ENCODE measurements around the gene ZNF236. TPM values are rescaled to one million over a fixed set of nuclear protein-coding genes. Genes with fewer than 3 reads are reported as not detected.
A peak's percentile ranks its signal among the peaks of the same experiment; 100 is the strongest.

ZNF236 gene
- total and polyA plus RNA-seq, 5 experiments from 2014 or later: 4.6 to 25.6 (median 8.4) TPM

DNA sequence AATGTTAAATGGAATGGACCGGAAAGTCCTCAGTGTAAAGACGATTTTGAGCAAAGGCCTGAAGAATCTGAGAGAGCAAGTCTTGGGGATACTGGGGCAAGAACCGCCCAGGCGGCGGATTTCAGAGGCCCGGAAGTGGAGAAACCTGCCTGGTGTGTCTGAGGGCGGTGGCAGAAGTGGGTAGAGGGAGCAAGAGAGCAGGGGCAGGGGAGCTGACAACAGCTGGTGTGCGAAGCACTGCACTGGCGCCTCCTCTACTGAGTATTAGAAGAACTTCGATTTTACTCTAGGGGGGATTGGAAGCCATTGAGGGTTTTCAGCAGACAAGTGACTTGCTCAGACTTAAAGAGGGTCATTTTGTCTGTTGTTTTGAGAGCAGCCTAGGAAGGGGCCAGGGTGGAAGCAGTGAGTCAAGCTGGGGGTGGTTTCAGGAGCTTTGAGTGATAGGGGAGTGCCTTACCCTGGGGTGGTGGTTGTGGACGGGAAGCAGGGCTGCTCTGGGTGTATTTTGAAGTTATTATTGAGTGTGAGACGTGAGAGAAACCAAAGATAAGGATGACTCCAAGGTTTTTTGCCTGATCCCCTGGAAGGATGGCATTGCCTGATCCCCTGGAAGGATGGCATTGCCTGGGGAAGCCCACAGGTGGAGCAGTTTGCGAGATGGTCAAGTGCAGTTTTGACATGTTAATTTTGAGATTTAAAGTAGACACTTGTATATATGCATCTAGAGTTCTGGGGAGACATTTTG is 52.5 kb downstream of the ZNF236 start:
- peak overlapping the region in 5 of 10 donors; percentile 29 to 84 (median 41) for H3K27ac Mint-ChIP-seq
- no peaks in the 10 kb centered on the region for H3K9me3 Mint-ChIP-seq
- H3K27me3 Mint-ChIP-seq: no peaks in the 10 kb centered on the region
- DNase-seq (no peak), ATAC-seq (no peak)
- H3K4me3 Mint-ChIP-seq: peak overlapping the region in 2 of 10 donors; percentile 37 to 42
- POLR2A ChIA-PET: no interaction called here
- H3K4me1 Mint-ChIP-seq: peaks cover 0 to 15% (median 9%) of the 10 kb centered on the region in 4 donors
- peaks cover 5 to 76% (median 14%) of the 10 kb centered on the region in 3 donors for H3K36me3 Mint-ChIP-seq

DNA sequence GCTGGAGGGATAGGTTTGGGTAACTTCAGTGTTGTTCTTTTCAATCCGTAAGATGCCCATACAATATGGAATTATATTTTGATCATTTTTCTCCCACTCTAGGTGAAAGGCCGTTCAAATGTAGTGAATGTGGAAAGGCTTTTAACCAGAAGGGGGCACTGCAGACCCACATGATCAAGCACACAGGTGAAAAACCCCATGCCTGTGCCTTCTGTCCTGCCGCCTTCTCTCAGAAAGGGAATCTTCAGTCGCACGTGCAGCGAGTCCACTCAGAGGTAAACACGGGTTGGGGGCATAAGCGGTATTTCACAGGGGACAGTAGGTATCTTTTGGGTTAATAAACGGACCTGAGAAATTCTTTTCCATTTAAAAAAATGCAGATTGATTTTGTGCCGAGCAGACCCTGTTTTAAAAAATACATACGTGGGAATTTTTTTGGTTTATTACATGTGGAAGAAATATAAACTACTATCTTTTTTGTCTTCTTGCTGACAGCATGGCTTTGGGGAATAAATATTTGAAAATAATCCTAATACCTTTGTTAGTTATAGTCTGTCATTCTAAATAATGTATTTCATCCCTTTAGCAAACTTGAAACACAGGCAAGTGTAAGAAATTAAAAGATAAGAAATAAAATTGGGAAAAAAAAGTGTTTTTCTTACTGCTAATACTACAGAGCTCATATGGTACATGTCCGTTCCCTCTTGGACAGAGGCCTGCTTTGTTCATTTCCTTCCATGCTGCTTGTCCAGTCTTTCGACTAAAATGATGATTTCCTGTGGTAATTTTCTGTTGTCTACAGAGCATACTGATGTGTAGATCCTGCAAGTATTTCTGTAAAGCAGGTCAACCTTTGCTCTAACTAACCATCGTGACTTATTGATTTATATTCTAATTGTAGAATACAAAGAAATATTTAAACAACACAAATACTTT is 53.3 kb downstream of the ZNF236 start:
- Mint-ChIP-seq H3K9me3 (no peaks in the 10 kb centered on the region), H3K27ac (peak overlapping the region in 3 of 10 donors; percentile 37 to 80 (median 41)), H3K36me3 (peaks cover 0 to 76% (median 15%) of the 10 kb centered on the region in 3 donors), H3K4me1 (peaks cover 0 to 13% (median 8%) of the 10 kb centered on the region in 4 donors), H3K4me3 (no peak overlapping the region), H3K27me3 (no peaks in the 10 kb centered on the region)
- DNase-seq: peak in 7 of 10 donors; percentile 8 to 38 (median 19)
- POLR2A ChIA-PET: no interaction called here
- ATAC-seq: no peak

DNA sequence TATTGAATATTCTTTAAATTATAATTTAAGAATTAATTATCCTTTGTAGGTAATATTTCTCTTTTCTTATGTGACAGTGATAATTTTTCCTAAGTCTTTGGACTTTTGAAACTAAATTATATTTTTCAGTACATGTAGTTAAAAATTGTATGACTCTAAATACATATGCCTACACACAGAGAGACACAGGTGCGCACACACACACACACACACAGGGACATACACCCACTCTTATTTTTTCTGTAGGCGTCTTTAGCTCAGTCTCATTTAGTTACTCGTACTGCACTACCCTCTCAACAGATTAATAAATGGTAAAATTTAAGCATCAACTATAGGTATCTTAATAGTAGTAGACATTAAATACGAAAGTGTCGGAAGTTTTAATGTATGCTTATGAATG is 56.1 kb downstream of the ZNF236 start:
- Mint-ChIP-seq H3K27me3 (no peaks in the 10 kb centered on the region), H3K4me1 (peaks cover 0 to 13% (median 8%) of the 10 kb centered on the region in 4 donors), H3K9me3 (no peaks in the 10 kb centered on the region), H3K4me3 (no peak overlapping the region), H3K27ac (no peak overlapping the region), H3K36me3 (peaks cover 10 to 83% (median 29%) of the 10 kb centered on the region in 3 donors)
- DNase-seq: no peak
- ATAC-seq: no peak
- POLR2A ChIA-PET: no interaction called here

DNA sequence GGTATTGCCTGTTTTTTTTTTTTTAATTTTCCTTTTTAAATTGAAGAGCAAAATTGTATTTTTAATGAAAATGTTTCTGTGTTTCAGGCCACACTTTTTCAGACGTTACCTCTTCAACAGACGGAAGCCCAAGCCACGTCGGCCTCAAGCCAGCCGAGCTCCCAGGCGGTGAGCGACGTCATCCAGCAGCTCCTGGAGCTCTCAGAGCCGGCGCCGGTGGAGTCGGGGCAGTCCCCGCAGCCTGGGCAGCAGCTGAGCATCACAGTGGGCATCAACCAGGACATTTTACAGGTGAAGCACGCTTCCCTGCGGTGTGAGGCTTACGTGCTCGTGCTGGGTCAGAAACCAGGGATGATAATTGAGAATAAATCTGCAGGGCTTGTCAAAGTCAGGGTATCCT is 57.7 kb downstream of the ZNF236 start:
- no peak for ATAC-seq
- no peak overlapping the region for H3K27ac Mint-ChIP-seq
- POLR2A ChIA-PET: no interaction called here
- H3K4me3 Mint-ChIP-seq: no peak overlapping the region
- no peaks in the 10 kb centered on the region for H3K9me3 Mint-ChIP-seq
- DNase-seq: no peak
- H3K36me3 Mint-ChIP-seq: peaks cover 10 to 84% (median 37%) of the 10 kb centered on the region in 3 donors
- peaks cover 0 to 1% (median 0%) of the 10 kb centered on the region in 4 donors for H3K4me1 Mint-ChIP-seq
- H3K27me3 Mint-ChIP-seq: no peaks in the 10 kb centered on the region

DNA sequence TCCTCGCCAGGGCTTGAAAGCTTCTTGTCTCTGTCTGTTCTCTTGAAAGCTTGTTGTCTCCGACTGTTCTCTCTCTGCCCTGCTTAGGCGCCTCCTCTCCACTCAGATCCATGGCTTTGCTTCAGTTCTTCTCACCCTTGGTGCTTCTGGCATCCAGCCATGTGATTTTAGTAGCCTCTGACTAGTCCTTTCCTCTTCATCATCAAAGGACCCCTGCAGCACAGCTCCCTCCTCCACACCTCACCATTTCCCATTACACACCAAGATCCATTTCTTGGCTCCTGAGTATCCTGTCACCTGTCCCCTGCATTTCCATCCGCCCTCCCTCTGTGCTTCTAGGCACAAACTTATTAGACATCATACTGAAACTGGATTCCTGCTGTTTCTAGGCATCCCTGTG is 59.4 kb downstream of the ZNF236 start:
- H3K9me3 Mint-ChIP-seq: no peaks in the 10 kb centered on the region
- no peak for DNase-seq
- H3K27me3 Mint-ChIP-seq: no peaks in the 10 kb centered on the region
- H3K27ac Mint-ChIP-seq: peak overlapping the region in 3 of 10 donors; percentile 22 to 67 (median 27)
- H3K4me3 Mint-ChIP-seq: no peak overlapping the region
- H3K36me3 Mint-ChIP-seq: peaks cover 15 to 84% (median 43%) of the 10 kb centered on the region in 3 donors
- POLR2A ChIA-PET: no interaction called here
- ATAC-seq: no peak
- H3K4me1 Mint-ChIP-seq: no peaks in the 10 kb centered on the region

DNA sequence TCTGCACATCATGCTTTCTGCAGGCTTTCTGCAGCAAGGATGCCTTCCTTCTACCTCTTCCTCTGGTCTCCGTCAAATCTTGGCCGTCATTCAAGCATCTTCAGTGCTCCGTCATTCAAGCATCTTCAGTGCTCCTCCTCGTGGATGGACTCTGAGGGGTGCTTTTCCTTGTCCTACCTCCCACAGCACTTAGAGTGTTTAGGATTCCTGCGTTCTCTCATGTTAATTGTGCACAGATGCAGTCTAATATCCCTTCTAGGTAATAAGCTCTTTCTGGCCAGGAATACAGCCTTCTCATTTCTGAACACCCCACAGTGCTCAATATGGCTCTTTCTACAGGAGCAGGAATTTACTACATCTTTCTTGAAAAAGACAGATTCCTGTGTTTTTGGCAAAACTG is 59.8 kb downstream of the ZNF236 start:
- ATAC-seq (no peak), DNase-seq (no peak)
- Mint-ChIP-seq H3K27me3 (no peaks in the 10 kb centered on the region), H3K9me3 (no peaks in the 10 kb centered on the region), H3K36me3 (peaks cover 15 to 84% (median 47%) of the 10 kb centered on the region in 3 donors), H3K27ac (peak overlapping the region in 2 of 10 donors; percentile 22 to 67), H3K4me3 (no peak overlapping the region), H3K4me1 (peaks cover 0 to 2% (median 0%) of the 10 kb centered on the region in 4 donors)
- POLR2A ChIA-PET: no interaction called here

GRCh38 chr18:76885001-76885400 is 62.6 kb downstream of the ZNF236 start:
- POLR2A ChIA-PET: no interaction called here
- ATAC-seq (no peak), DNase-seq (no peak)
- H3K27ac Mint-ChIP-seq: no peak overlapping the region
- peaks cover 21 to 89% (median 57%) of the 10 kb centered on the region in 3 donors for H3K36me3 Mint-ChIP-seq
- H3K27me3 Mint-ChIP-seq: no peaks in the 10 kb centered on the region
- no peak overlapping the region for H3K4me3 Mint-ChIP-seq
- H3K4me1 Mint-ChIP-seq: peaks cover 0 to 3% (median under 1%) of the 10 kb centered on the region in 4 donors
- no peaks in the 10 kb centered on the region for H3K9me3 Mint-ChIP-seq

GRCh38 chr18:76886112-76886511 is 63.8 kb downstream of the ZNF236 start:
- POLR2A ChIA-PET: no interaction called here
- DNase-seq (no peak), ATAC-seq (no peak)
- H3K27me3 Mint-ChIP-seq: no peaks in the 10 kb centered on the region
- H3K9me3 Mint-ChIP-seq: no peaks in the 10 kb centered on the region
- peaks cover 0 to 3% (median under 1%) of the 10 kb centered on the region in 4 donors for H3K4me1 Mint-ChIP-seq
- no peak overlapping the region for H3K4me3 Mint-ChIP-seq
- no peak overlapping the region for H3K27ac Mint-ChIP-seq
- peaks cover 21 to 87% (median 50%) of the 10 kb centered on the region in 3 donors for H3K36me3 Mint-ChIP-seq

GRCh38 chr18:76889091-76889699 is 66.8 kb downstream of the ZNF236 start:
- H3K36me3 Mint-ChIP-seq: peaks cover 11 to 80% (median 50%) of the 10 kb centered on the region in 3 donors
- POLR2A ChIA-PET: no interaction called here
- H3K27ac Mint-ChIP-seq: peak overlapping the region in 2 of 10 donors; percentile 3 to 48
- H3K9me3 Mint-ChIP-seq: no peaks in the 10 kb centered on the region
- ATAC-seq (no peak), DNase-seq (no peak)
- no peaks in the 10 kb centered on the region for H3K27me3 Mint-ChIP-seq
- H3K4me3 Mint-ChIP-seq: no peak overlapping the region
- H3K4me1 Mint-ChIP-seq: peaks cover 0 to 3% (median under 1%) of the 10 kb centered on the region in 4 donors

GRCh38 chr18:76892832-76893231 is 70.5 kb downstream of the ZNF236 start:
- H3K27me3 Mint-ChIP-seq: no peaks in the 10 kb centered on the region
- DNase-seq (no peak), ATAC-seq (no peak)
- H3K9me3 Mint-ChIP-seq: no peaks in the 10 kb centered on the region
- POLR2A ChIA-PET: no interaction called here
- H3K36me3 Mint-ChIP-seq: peaks cover 6 to 69% (median 40%) of the 10 kb centered on the region in 3 donors
- no peak overlapping the region for H3K4me3 Mint-ChIP-seq
- H3K4me1 Mint-ChIP-seq: peaks cover 0 to 3% (median 0%) of the 10 kb centered on the region in 4 donors
- no peak overlapping the region for H3K27ac Mint-ChIP-seq

DNA sequence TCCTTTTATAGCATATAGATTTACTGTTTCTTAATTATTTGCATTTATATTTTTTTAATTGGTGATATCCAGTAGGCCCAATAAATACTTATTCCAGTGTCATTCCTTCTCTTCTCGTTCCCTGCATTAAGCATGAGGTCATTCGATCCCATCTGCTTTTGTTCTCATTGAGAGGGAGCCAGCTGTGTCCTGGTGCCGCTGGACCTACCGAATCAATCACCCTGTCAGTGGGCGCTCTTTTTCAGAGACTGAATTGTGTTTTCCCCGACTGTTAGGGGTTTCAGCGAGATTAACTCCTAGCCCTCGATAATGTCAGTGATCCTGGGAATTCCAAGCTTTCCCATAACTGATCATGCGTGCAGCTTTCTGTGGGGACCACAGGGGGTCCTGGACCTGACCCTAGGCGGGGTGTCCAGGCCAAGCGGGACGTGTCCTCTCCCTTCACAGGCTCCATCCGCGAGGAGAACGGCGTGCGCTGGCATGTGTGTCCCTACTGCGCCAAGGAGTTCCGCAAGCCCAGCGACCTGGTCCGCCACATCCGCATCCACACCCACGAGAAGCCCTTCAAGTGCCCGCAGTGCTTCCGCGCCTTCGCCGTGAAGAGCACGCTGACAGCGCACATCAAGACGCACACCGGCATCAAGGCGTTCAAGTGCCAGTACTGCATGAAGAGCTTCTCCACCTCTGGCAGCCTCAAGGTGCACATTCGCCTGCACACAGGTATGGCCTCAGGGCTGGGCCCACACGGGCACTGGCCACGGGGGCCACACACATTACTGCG is 72.4 kb downstream of the ZNF236 start:
- POLR2A ChIA-PET: no interaction called here
- no peaks in the 10 kb centered on the region for H3K9me3 Mint-ChIP-seq
- DNase-seq: no peak
- H3K4me3 Mint-ChIP-seq: no peak overlapping the region
- no peaks in the 10 kb centered on the region for H3K4me1 Mint-ChIP-seq
- no peaks in the 10 kb centered on the region for H3K27me3 Mint-ChIP-seq
- H3K27ac Mint-ChIP-seq: no peak overlapping the region
- ATAC-seq: no peak
- peaks cover 7 to 75% (median 47%) of the 10 kb centered on the region in 3 donors for H3K36me3 Mint-ChIP-seq

GRCh38 chr18:76895498-76895897 is 73.1 kb downstream of the ZNF236 start:
- no peak for ATAC-seq
- no peak overlapping the region for H3K27ac Mint-ChIP-seq
- H3K36me3 Mint-ChIP-seq: peaks cover 9 to 70% (median 48%) of the 10 kb centered on the region in 3 donors
- H3K4me3 Mint-ChIP-seq: no peak overlapping the region
- H3K4me1 Mint-ChIP-seq: no peaks in the 10 kb centered on the region
- no peaks in the 10 kb centered on the region for H3K27me3 Mint-ChIP-seq
- H3K9me3 Mint-ChIP-seq: no peaks in the 10 kb centered on the region
- POLR2A ChIA-PET: no interaction called here
- DNase-seq: no peak

Measured in naive thymus-derived CD8-positive, alpha-beta T cell (primary cell).